H9 (cell line): ENCODE results near the gene ELANE. TPM values are rescaled to one million over a fixed set of nuclear protein-coding genes. Genes with fewer than 3 reads are reported as not detected.
A peak's percentile ranks its signal among the peaks of the same experiment; 100 is the strongest.

Experiments
- DNase-seq: peaks from one replicate; pipeline ENCODE4 v3.0.0-alpha.2; 2017
- H2AFZ ChIP-seq: one replicate; pipeline ENCODE4 v1.6.1; 2013; ENCODE audit warnings: mild to moderate bottlenecking, low read length, control low read depth, moderate library complexity
- H2AK5ac ChIP-seq: 2 replicates; pipeline ENCODE4 v1.6.1; 2013; ENCODE audit warnings: low read length, control low read depth, mixed read lengths; ENCODE audit not compliant: insufficient read length
- H2BK120ac ChIP-seq: one replicate; pipeline ENCODE4 v1.6.1; 2013; ENCODE audit warnings: low read depth, mild to moderate bottlenecking, low read length, control low read depth, inconsistent platforms; ENCODE audit not compliant: poor library complexity, severe bottlenecking
- H2BK12ac ChIP-seq: 2 replicates; pipeline ENCODE4 v1.6.1; 2013; ENCODE audit warnings: low read length, control low read depth, mixed read lengths, low read depth; ENCODE audit not compliant: insufficient read length
- H2BK15ac ChIP-seq: 2 replicates; pipeline ENCODE4 v1.6.1; 2013; ENCODE audit warnings: low read depth, low read length, control low read depth
- H2BK20ac ChIP-seq: one replicate; pipeline ENCODE4 v1.6.1; 2013; ENCODE audit warnings: low read depth, mild to moderate bottlenecking, low read length, control low read depth, inconsistent platforms; ENCODE audit not compliant: poor library complexity, severe bottlenecking
- H2BK5ac ChIP-seq: 2 replicates; pipeline ENCODE4 v1.6.1; 2013; ENCODE audit warnings: low read length, control low read depth, mixed read lengths; ENCODE audit not compliant: insufficient read length
- H3K14ac ChIP-seq: 2 replicates; pipeline ENCODE4 v1.6.1; 2013; ENCODE audit warnings: low read length, control low read depth; ENCODE audit not compliant: insufficient read depth
- H3K18ac ChIP-seq: 2 replicates; pipeline ENCODE4 v1.6.1; 2013; ENCODE audit warnings: low read depth, mild to moderate bottlenecking, mixed read lengths, low read length, control low read depth; ENCODE audit not compliant: insufficient read length
- H3K23ac ChIP-seq: 2 replicates; pipeline ENCODE4 v1.6.1; 2013; ENCODE audit warnings: low read length, control low read depth, mixed read lengths, low read depth; ENCODE audit not compliant: insufficient read length
- H3K23me2 ChIP-seq: 2 replicates; pipeline ENCODE4 v1.6.1; 2013; ENCODE audit warnings: low read depth, mild to moderate bottlenecking, mixed read lengths, low read length, control low read depth; ENCODE audit not compliant: insufficient read length, poor library complexity, severe bottlenecking
- H3K27ac ChIP-seq: 2 replicates; pipeline ENCODE4 v1.5.1; 2013; ENCODE audit warnings: low read length, control low read depth, mixed read lengths, low read depth; ENCODE audit not compliant: insufficient read length
- H3K27me3 ChIP-seq: 2 replicates; pipeline ENCODE4 v1.6.1; 2013; ENCODE audit warnings: low read length, control low read depth, inconsistent platforms; ENCODE audit not compliant: insufficient read depth
- H3K4ac ChIP-seq: 2 replicates; pipeline ENCODE4 v1.6.1; 2013; ENCODE audit warnings: low read depth, mild to moderate bottlenecking, control low read depth, inconsistent platforms, low read length, moderate library complexity
- H3K4me1 ChIP-seq: 2 replicates; pipeline ENCODE4 v1.6.1; 2013; ENCODE audit warnings: low read length, control low read depth, inconsistent platforms; ENCODE audit not compliant: insufficient read depth
- H3K4me2 ChIP-seq: 2 replicates; pipeline ENCODE4 v1.6.1; 2013; ENCODE audit warnings: low read length, control low read depth, mixed read lengths; ENCODE audit not compliant: insufficient read length, insufficient read depth
- H3K56ac ChIP-seq: 2 replicates; pipeline ENCODE4 v1.6.1; 2013; ENCODE audit warnings: low read depth, mild to moderate bottlenecking, mixed read lengths, low read length, control low read depth; ENCODE audit not compliant: insufficient read length
- H3K79me1 ChIP-seq: 2 replicates; pipeline ENCODE4 v1.6.1; 2013; ENCODE audit warnings: low read depth, mild to moderate bottlenecking, moderate library complexity, low read length, control low read depth, inconsistent platforms; ENCODE audit not compliant: insufficient read depth, poor library complexity, severe bottlenecking
- H3K79me2 ChIP-seq: 2 replicates; pipeline ENCODE4 v1.6.1; 2013; ENCODE audit warnings: low read length, control low read depth, inconsistent platforms; ENCODE audit not compliant: insufficient read depth
- H3K9ac ChIP-seq: 2 replicates; pipeline ENCODE4 v1.6.1; 2013; ENCODE audit warnings: low read length, control low read depth, mixed read lengths; ENCODE audit not compliant: insufficient read length; ENCODE audit errors: extremely low read depth
- H3K9me3 ChIP-seq: one replicate; pipeline ENCODE4 v1.6.1; 2013; ENCODE audit warnings: low read depth, low read length, inconsistent platforms; ENCODE audit not compliant: control insufficient read depth
- H3T11ph ChIP-seq: one replicate; pipeline ENCODE4 v1.6.1; 2013; ENCODE audit warnings: mild to moderate bottlenecking, low read length, control low read depth, inconsistent platforms
- H4K20me1 ChIP-seq: one replicate; pipeline ENCODE4 v1.6.1; 2013; ENCODE audit not compliant: control insufficient read depth, insufficient read length, insufficient read depth
- H4K5ac ChIP-seq: 2 replicates; pipeline ENCODE4 v1.6.1; 2013; ENCODE audit warnings: low read depth, mild to moderate bottlenecking, mixed read lengths, low read length, control low read depth; ENCODE audit not compliant: insufficient read length
- H4K8ac ChIP-seq: replicated peaks from 2 replicates; pipeline ENCODE4 v1.6.1; 2013; ENCODE audit warnings: low read length, control low read depth, mixed read lengths, low read depth; ENCODE audit not compliant: insufficient read length
- H4K91ac ChIP-seq: 2 replicates; pipeline ENCODE4 v1.6.1; 2013; ENCODE audit warnings: low read depth, mild to moderate bottlenecking, moderate library complexity, mixed read lengths, low read length, control low read depth; ENCODE audit not compliant: insufficient read length
- H3K27ac Mint-ChIP-seq, 3 experiments: 2 replicates in 2 of 3; 3 replicates in 1 of 3; pipeline ENCODE4 v1.8.0; 2020 to 2021; ENCODE audit warnings: mixed read lengths in 3 of 3, mild to moderate bottlenecking in 1 of 3, moderate library complexity in 1 of 3
- H3K27me3 Mint-ChIP-seq: 2 replicates; pipeline ENCODE4 v1.8.0; 2021; ENCODE audit warnings: low read depth, mild to moderate bottlenecking, moderate library complexity, mixed read lengths
- H3K36me3 Mint-ChIP-seq, 3 experiments: 2 replicates in 2 of 3; 3 replicates in 1 of 3; pipeline ENCODE4 v1.8.0; 2020 to 2021; ENCODE audit warnings: low read depth in 3 of 3, mixed read lengths in 3 of 3; ENCODE audit not compliant: insufficient read depth in 1 of 3
- H3K4me1 Mint-ChIP-seq, 2 experiments: 2 replicates each; pipeline ENCODE4 v1.8.0; 2020; ENCODE audit warnings: mixed read lengths in 2 of 2
- H3K4me3 Mint-ChIP-seq, 2 experiments: 2 replicates in 1 of 2; 3 replicates in 1 of 2; pipeline ENCODE4 v1.8.0; 2020 to 2021; ENCODE audit warnings: mild to moderate bottlenecking in 2 of 2, mixed read lengths in 2 of 2, moderate library complexity in 1 of 2
- H3K9me3 Mint-ChIP-seq, 2 experiments: 2 replicates in 1 of 2; 3 replicates in 1 of 2; pipeline ENCODE4 v1.8.0; 2020; ENCODE audit warnings: mild to moderate bottlenecking in 2 of 2, mixed read lengths in 2 of 2, moderate library complexity in 1 of 2
- WGBS: extraction: QIAGEN DNeasy Blood & Tissue Kit; methylation state at CpG from one replicate; pipeline ENCODE4 v1.1.7; 2013; ENCODE audit warnings: missing lambda C conversion rate, low lambda C conversion rate, mixed read lengths; ENCODE audit not compliant: insufficient read length; ENCODE audit errors: extremely low coverage; 5-methylcytosine and 5-hydroxymethylcytosine counted together
- total RNA-seq: library from RNA; stranded (reverse); gene quantifications from 2 replicates; pipeline ENCODE4 v1.2.1, GENCODE V29; 2021
- TF ChIP-seq, protein P1 (sequence below): fragments of 200-600 bp; sonication (generic); conservative IDR thresholded peaks from 3 replicates; pipeline ENCODE4 v1.8.0; 2021; ENCODE audit warnings: antibody characterized with exemption, mild to moderate bottlenecking

ELANE gene
- total RNA-seq, 1 experiment from 2014 or later, result not detected

DNA sequence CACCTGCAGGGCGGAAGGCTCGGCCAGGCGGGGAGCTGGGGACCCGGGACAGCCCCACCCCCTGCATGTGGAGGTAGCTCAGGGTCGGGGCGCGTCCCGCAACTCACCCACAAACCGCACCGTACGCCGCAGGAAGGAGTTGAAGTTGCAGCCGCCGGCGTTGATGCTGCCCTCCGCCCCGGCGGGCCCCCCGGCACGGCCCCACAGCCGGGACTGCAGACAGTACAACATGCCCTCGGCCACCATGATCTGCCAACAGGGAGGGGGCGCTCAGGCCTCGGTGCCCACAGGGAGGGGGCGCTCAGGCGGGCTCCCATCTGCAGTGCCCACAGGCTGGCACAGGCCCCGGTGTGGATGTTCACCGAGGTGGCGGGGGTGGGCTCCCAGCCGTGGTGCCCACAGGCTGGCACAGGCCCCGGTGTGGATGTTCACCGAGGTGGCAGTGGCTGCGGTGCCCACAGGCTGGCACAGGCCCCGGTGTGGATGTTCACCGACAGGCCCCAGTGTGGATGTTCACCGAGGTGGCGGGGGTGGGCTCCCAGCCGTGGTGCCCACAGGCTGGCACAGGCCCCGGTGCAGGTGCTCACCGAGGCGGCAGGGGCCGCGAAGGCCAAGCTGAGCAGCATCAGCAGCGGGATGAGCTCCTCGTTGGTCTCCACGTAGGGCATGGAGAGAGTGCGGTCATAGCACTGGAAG lies 36.9 kb upstream of the ELANE start:
- no peak overlapping the region for H2BK15ac ChIP-seq
- no peak overlapping the region for H3K23ac ChIP-seq
- no peak overlapping the region for H3K4ac ChIP-seq
- H2BK5ac ChIP-seq, result no peak overlapping the region
- H2BK20ac ChIP-seq, result no peak overlapping the region
- H4K5ac ChIP-seq, result no peak overlapping the region
- no peak overlapping the region for H2AFZ ChIP-seq
- no peak overlapping the region for H3T11ph ChIP-seq
- Mint-ChIP-seq H3K27ac (peak overlapping the region in 1 of 3 experiments; percentile 58; a peak in 2 of 7 replicates), H3K4me1 (0 out of 4 replicates have a peak, but pooled peaks cover 0 to 3% of the 10 kb centered on the region in 2 experiments), H3K36me3 (peaks cover 19 to 50% (median 49%) of the 10 kb centered on the region in 3 experiments), H3K27me3 (peaks cover 3% of the 10 kb centered on the region; the same call in 1 of the 2 replicates), H3K9me3 (no peaks in the 10 kb centered on the region; a peak in 1 of 5 replicates), H3K4me3 (no peak overlapping the region; a peak in 1 of 5 replicates)
- TF ChIP-seq, protein P1, sequence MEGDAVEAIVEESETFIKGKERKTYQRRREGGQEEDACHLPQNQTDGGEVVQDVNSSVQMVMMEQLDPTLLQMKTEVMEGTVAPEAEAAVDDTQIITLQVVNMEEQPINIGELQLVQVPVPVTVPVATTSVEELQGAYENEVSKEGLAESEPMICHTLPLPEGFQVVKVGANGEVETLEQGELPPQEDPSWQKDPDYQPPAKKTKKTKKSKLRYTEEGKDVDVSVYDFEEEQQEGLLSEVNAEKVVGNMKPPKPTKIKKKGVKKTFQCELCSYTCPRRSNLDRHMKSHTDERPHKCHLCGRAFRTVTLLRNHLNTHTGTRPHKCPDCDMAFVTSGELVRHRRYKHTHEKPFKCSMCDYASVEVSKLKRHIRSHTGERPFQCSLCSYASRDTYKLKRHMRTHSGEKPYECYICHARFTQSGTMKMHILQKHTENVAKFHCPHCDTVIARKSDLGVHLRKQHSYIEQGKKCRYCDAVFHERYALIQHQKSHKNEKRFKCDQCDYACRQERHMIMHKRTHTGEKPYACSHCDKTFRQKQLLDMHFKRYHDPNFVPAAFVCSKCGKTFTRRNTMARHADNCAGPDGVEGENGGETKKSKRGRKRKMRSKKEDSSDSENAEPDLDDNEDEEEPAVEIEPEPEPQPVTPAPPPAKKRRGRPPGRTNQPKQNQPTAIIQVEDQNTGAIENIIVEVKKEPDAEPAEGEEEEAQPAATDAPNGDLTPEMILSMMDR, result no peak
- no peaks in the 10 kb centered on the region for H3K23me2 ChIP-seq
- H3K79me1 ChIP-seq, result no peaks in the 10 kb centered on the region
- no peaks in the 10 kb centered on the region for H4K20me1 ChIP-seq
- H4K8ac ChIP-seq, result no peak overlapping the region
- no peak for DNase-seq
- H3K27ac ChIP-seq, result no peak overlapping the region
- H3K79me2 ChIP-seq, result no peaks in the 10 kb centered on the region
- no peaks in the 10 kb centered on the region for H3K27me3 ChIP-seq
- no peak overlapping the region for H2AK5ac ChIP-seq
- H3K4me2 ChIP-seq, result no peak overlapping the region
- H3K14ac ChIP-seq, result no peak overlapping the region
- no peaks in the 10 kb centered on the region for H3K9me3 ChIP-seq
- H3K9ac ChIP-seq, result no peak overlapping the region
- no peak overlapping the region for H2BK12ac ChIP-seq
- H3K4me1 ChIP-seq, result no peaks in the 10 kb centered on the region
- no CpG with 5 or more reads among the region's 47 CpGs for WGBS
- H2BK120ac ChIP-seq, result no peak overlapping the region
- no peak overlapping the region for H3K18ac ChIP-seq
- no peak overlapping the region for H4K91ac ChIP-seq
- no peak overlapping the region for H3K56ac ChIP-seq
